Medulla oblongata (tissue), 1 donor: ENCODE data around the gene STUB1.

Source experiments
- DNase-seq: peaks from one replicate; pipeline ENCODE4 v3.0.0-alpha.2; 2015; ENCODE audit errors: extremely low spot score

Gene STUB1

GRCh38 chr16:679814-680624, at the start of gene STUB1:
STUB1 (plus strand) TSS chr16:680410; CDS start chr16:680526, 116 bp downstream.
- DNase-seq: peak; percentile 83

GRCh38 chr16:630815-631405, 49.3 kb upstream of the STUB1 start, which contains the start of gene WFIKKN1:
WFIKKN1 (plus strand) TSS chr16:630985; CDS start chr16:631254, 269 bp downstream.
- DNase-seq: no peak

GRCh38 chr16:631808-632358, 48.3 kb upstream of the STUB1 start:
- no peak for DNase-seq

GRCh38 chr16:632486-633335, 47.5 kb upstream of the STUB1 start:
- DNase-seq: no peak

- no peak for DNase-seq
Observed at GRCh38 chr16:633336-634050, 46.7 kb upstream of the STUB1 start.

GRCh38 chr16:634051-634670, 46.0 kb upstream of the STUB1 start:
- no peak for DNase-seq

GRCh38 chr16:634996-635395, 45.2 kb upstream of the STUB1 start:
- DNase-seq: no peak

- no peak for DNase-seq
Observed at GRCh38 chr16:635573-636205, 44.5 kb upstream of the STUB1 start.

GRCh38 chr16:636206-637080, 43.8 kb upstream of the STUB1 start, which contains the start of gene METTL26:
METTL26 (minus strand) TSS chr16:636305; CDS start chr16:636290, 15 bp downstream.
- peak; percentile 96 for DNase-seq

GRCh38 chr16:637081-638018, 42.9 kb upstream of the STUB1 start:
- peak; percentile 93 for DNase-seq

GRCh38 chr16:638034-638543, 42.1 kb upstream of the STUB1 start:
- DNase-seq: no peak

GRCh38 chr16:638836-639235, 41.4 kb upstream of the STUB1 start:
- DNase-seq: no peak

GRCh38 chr16:640614-641013, 39.6 kb upstream of the STUB1 start:
- no peak for DNase-seq

- peak; percentile 79 for DNase-seq
Observed at GRCh38 chr16:641326-642188, 38.7 kb upstream of the STUB1 start, which contains the start of gene MCRIP2. MCRIP2 (plus strand) TSS chr16:641828; CDS start chr16:641992, 164 bp downstream.

GRCh38 chr16:642189-643049, 37.8 kb upstream of the STUB1 start:
- DNase-seq: peak; percentile 59

- DNase-seq: no peak
Observed at GRCh38 chr16:643050-643368, 37.2 kb upstream of the STUB1 start.
